Smooth muscle cell (in vitro differentiated cells): Measurements from ENCODE around the gene MAMDC2. TPM values are rescaled to one million over a fixed set of nuclear protein-coding genes. Genes with fewer than 3 reads are reported as not detected.
A peak's percentile ranks its signal among the peaks of the same experiment; 100 is the strongest.

Experiments used
- DNase-seq: peaks from one replicate; lab custom pipeline; 2025; ENCODE audit not compliant: unreplicated experiment; lab: John Stamatoyannopoulos, UW
- H2AFZ ChIP-seq: fragments of 200-600 bp; sonication (generic); 2 replicates; pipeline ENCODE4 v1.6.0; 2016; ENCODE audit warnings: antibody characterized with exemption, low read depth, mild to moderate bottlenecking
- H3F3A ChIP-seq: fragments of 200-600 bp; sonication (generic); 2 replicates; pipeline ENCODE4 v1.6.0; 2017; ENCODE audit warnings: antibody characterized with exemption, low read depth
- H3K27ac ChIP-seq: fragments of 200-600 bp; sonication (generic); 2 replicates; pipeline ENCODE4 v1.5.1; 2016; ENCODE audit warnings: low read depth, mild to moderate bottlenecking
- H3K27me3 ChIP-seq: fragments of 200-600 bp; sonication (generic); 2 replicates; pipeline ENCODE4 v1.6.1; 2016; ENCODE audit warnings: low read depth, mild to moderate bottlenecking
- H3K36me3 ChIP-seq: fragments of 200-600 bp; sonication (generic); 2 replicates; pipeline ENCODE4 v1.5.1; 2016; ENCODE audit warnings: low read depth
- H3K4me1 ChIP-seq: fragments of 200-600 bp; sonication (generic); 2 replicates; pipeline ENCODE4 v1.5.1; 2016; ENCODE audit warnings: low read depth
- H3K4me2 ChIP-seq: fragments of 200-600 bp; sonication (generic); 2 replicates; pipeline ENCODE4 v1.6.0; 2016; ENCODE audit warnings: mild to moderate bottlenecking
- H3K4me3 ChIP-seq: fragments of 200-600 bp; sonication (generic); 2 replicates; pipeline ENCODE4 v1.5.1; 2016; ENCODE audit warnings: mild to moderate bottlenecking
- H3K79me2 ChIP-seq: fragments of 200-600 bp; sonication (generic); 2 replicates; pipeline ENCODE4 v1.6.0; 2016; ENCODE audit warnings: low read depth, mild to moderate bottlenecking
- H3K9ac ChIP-seq: fragments of 200-600 bp; sonication (generic); 2 replicates; pipeline ENCODE4 v1.6.0; 2016; ENCODE audit warnings: low read depth
- H3K9me3 ChIP-seq: fragments of 200-600 bp; sonication (generic); replicated peaks from 2 replicates; pipeline ENCODE4 v1.5.1; 2016; ENCODE audit warnings: low read depth
- H4K20me1 ChIP-seq: fragments of 200-600 bp; sonication (generic); 2 replicates; pipeline ENCODE4 v1.6.0; 2016; ENCODE audit warnings: low read depth
- CTCF ChIP-seq: fragments of 200-600 bp; sonication (generic); IDR thresholded peaks from 2 replicates; pipeline ENCODE4 v1.5.1; 2017; ENCODE audit warnings: borderline replicate concordance, mild to moderate bottlenecking, antibody characterized with exemption; ENCODE audit not compliant: insufficient read depth, poor library complexity, severe bottlenecking
- WGBS: methylation state at CpG from one replicate; pipeline ENCODE4 v1.1.7; 2016; ENCODE audit warnings: low lambda C conversion rate; 5-methylcytosine and 5-hydroxymethylcytosine counted together
- polyA plus RNA-seq: library from polyadenylated mRNA; unstranded; fragments of >200 nt; fragmentation: Nextera tagmentation; extraction: Ambion mirVana; gene quantifications from 2 replicates; pipeline ENCODE4 v1.2.1, GENCODE V29; 2016
- total RNA-seq: library from RNA; depleted of rRNA; stranded (reverse); fragments of >200 nt; gene quantifications from 2 replicates; pipeline ENCODE4 v1.2.3, GENCODE V29; 2014

MAMDC2 gene
- total RNA-seq: 13.0 and 13.3 TPM in 2 replicates
- polyA plus RNA-seq: 7.9 and 8.2 TPM in 2 replicates

- 2% methylated on average over 44 of the region's 55 CpGs for WGBS
- DNase-seq: no peak
Observed at GRCh38 chr9:70043689-70044489, at the start of gene MAMDC2. Gene MAMDC2, plus strand, starts transcription at chr9:70043848. Its CDS starts 350 bp downstream, at chr9:70044198.

GRCh38 chr9:69995846-69996245 is 47.8 kb upstream of the MAMDC2 start:
- DNase-seq: no peak
- Histone ChIP-seq H3K4me2 (no peak overlapping the region), H4K20me1 (no peaks in the 10 kb centered on the region), H3K4me3 (no peak overlapping the region), H3K79me2 (no peaks in the 10 kb centered on the region), H2AFZ (no peak overlapping the region), H3K36me3 (no peaks in the 10 kb centered on the region), H3K27me3 (peaks cover 5% of the 10 kb centered on the region), H3K27ac (no peak overlapping the region), H3K9me3 (no peaks in the 10 kb centered on the region), H3F3A (no peaks in the 10 kb centered on the region), H3K4me1 (no peaks in the 10 kb centered on the region), H3K9ac (no peak overlapping the region)
- TF ChIP-seq CTCF: no peak
- WGBS: 100% methylated on average over 1 of the region's 1 CpG

More at GRCh38 chr9:70043689-70044489, at the start of gene MAMDC2:
- no peaks in the 10 kb centered on the region for H3K9me3 ChIP-seq
- H3F3A ChIP-seq: no peaks in the 10 kb centered on the region
- H3K27ac ChIP-seq: no peak within 1 kb of the TSS
- H3K4me1 ChIP-seq: peaks cover 28% of the 10 kb centered on the region
- H4K20me1 ChIP-seq: no peaks in the 10 kb centered on the region
- H3K27me3 ChIP-seq: no peaks in the 10 kb centered on the region
- TF ChIP-seq CTCF: no peak
- H3K79me2 ChIP-seq: no peaks in the 10 kb centered on the region
- peak within 1 kb of the TSS; percentile 99 for H3K4me2 ChIP-seq
- H3K9ac ChIP-seq: no peak within 1 kb of the TSS
- peak within 1 kb of the TSS; percentile 61 for H3K4me3 ChIP-seq
- no peaks in the 10 kb centered on the region for H3K36me3 ChIP-seq
- H2AFZ ChIP-seq: peak within 1 kb of the TSS; percentile 88

- peak overlapping the region; percentile 21 for H2AFZ ChIP-seq
Observed at GRCh38 chr9:69996967-69997366, 46.7 kb upstream of the MAMDC2 start.

More at GRCh38 chr9:69996967-69997366, 46.7 kb upstream of the MAMDC2 start:
- no peaks in the 10 kb centered on the region for H3K36me3 ChIP-seq
- peaks cover 5% of the 10 kb centered on the region for H3K27me3 ChIP-seq
- WGBS: 77% methylated on average over 2 of the region's 2 CpGs
- no peak for DNase-seq
- H3K9me3 ChIP-seq: no peaks in the 10 kb centered on the region
- H3K4me3 ChIP-seq: no peak overlapping the region
- H3K4me1 ChIP-seq: no peaks in the 10 kb centered on the region
- H3F3A ChIP-seq: no peaks in the 10 kb centered on the region
- H3K9ac ChIP-seq: no peak overlapping the region
- no peaks in the 10 kb centered on the region for H3K79me2 ChIP-seq
- no peak overlapping the region for H3K4me2 ChIP-seq
- H4K20me1 ChIP-seq: no peaks in the 10 kb centered on the region
- no peak overlapping the region for H3K27ac ChIP-seq
- TF ChIP-seq CTCF: no peak
